ENCODE measurements around the gene ALKBH6.
"Not testable (repeated sequence)": the region's sequence is repeated elsewhere in the genome, so short reads cannot be mapped to it uniquely, and the experiment has no call there.

ALKBH6 gene

DNA sequence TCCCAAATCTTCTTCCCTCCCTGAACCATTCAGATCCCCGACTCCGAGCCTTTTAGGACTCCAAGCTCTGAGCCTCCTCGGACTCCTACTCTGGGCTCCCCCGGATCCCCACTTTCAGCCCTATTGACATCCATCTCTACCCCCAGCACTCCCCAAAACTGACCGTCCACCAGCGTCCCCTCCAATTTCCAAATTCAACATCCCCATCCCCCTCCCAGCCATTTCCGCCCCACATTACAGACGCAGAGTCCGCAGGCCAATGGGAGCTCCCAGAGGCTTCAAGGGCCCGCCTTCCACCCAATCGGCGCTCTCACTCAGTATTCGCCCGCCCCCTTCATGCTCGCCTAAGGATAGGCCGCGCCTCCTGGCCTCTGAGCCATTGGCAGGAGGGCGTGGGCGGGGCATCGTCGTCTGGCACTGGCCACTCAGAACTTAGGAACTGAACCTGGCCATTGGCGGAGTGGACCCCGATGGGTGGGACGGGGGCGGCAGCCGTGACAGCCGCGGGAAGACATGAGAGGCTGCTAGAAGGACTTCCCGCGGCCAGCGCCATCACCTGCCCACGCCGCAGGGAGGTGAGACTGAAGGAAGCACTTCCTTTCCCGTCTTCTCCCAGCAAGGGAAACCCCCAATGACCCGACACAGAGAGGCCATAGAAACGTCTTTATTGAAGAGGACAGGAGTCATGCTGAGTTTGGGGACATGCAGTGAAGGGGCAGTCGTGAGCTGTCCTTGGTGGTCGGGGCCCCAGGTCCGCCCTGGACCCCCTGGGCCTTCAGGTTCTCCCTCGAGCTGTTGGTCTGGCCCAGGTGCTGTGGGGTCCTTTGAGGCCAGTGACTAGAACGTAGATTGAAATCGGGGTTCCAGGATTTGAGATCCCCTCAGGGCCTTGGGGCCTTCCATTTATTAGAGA is at the start of gene ALKBH6:
ALKBH6 (minus strand) TSS at position 202 of the 913 bp plus-strand sequence. CDS start 816 bp downstream, outside the sequence.
- peak; percentile 100 for DNase-seq (ENCODE audit: low spot score)

GRCh38 chr19:36061367-36061766 is 47.4 kb upstream of the ALKBH6 start:
- DNase-seq (ENCODE audit: low spot score) = no peak

GRCh38 chr19:36060430-36060829 is 46.4 kb upstream of the ALKBH6 start:
- DNase-seq (ENCODE audit: low spot score) = peak; percentile 80

GRCh38 chr19:36059180-36059910 is 45.3 kb upstream of the ALKBH6 start:
- DNase-seq (ENCODE audit: low spot score) = no peak

DNA sequence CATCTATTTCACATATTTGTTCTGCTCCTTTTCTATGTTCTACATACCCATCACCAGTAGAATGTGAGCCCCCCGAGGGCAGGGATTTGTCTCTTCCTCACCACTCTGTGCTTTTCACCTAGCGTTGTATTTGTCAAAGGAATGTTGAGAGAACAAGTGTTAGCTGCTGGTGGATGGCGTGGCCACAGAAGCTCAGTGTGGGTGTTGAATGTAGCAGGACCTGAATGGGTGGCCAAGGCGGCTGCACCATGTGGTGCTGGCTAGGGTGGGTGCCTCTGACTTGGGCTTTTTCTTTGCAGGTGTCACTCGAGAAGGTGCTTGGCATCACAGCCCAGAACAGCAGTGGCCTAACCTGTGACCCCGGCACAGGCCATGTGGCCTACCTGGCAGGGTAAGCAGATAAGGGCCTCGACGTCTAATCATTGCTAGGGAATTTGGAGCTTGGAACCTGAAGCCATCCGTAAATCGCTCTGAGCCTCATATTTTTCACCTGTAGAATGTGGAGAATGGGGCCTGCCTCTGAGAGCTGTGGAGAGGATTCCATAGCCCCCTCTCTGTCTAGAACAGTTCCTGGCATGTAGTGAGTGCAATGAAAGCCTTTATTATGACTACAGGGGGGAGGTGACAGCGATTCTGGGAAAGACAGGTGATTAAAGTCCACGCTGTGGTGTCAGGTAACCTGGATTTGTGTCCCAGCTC is 44.6 kb upstream of the ALKBH6 start:
- no peak for DNase-seq (ENCODE audit: low spot score)

GRCh38 chr19:36054733-36055686 is 41.0 kb upstream of the ALKBH6 start, which contains the start of gene WDR62:
TSS of gene WDR62 (plus strand) at chr19:36054897. CDS start at chr19:36054972, 75 bp downstream.
- peak; percentile 98 for DNase-seq (ENCODE audit: low spot score)

- DNase-seq (ENCODE audit: low spot score) = peak; percentile 95
These were observed 40.2 kb upstream of the ALKBH6 start, which contains the start of gene THAP8 for GRCh38 chr19:36054119-36054732. TSS of gene THAP8 (minus strand) at chr19:36054285. CDS start at chr19:36054217, 68 bp downstream.

- no peak for DNase-seq (ENCODE audit: low spot score)
These were observed 37.6 kb upstream of the ALKBH6 start for GRCh38 chr19:36051637-36052036.

- DNase-seq (ENCODE audit: low spot score) = peak; percentile 72
These were observed 37.2 kb upstream of the ALKBH6 start for GRCh38 chr19:36051236-36051635.

DNA sequence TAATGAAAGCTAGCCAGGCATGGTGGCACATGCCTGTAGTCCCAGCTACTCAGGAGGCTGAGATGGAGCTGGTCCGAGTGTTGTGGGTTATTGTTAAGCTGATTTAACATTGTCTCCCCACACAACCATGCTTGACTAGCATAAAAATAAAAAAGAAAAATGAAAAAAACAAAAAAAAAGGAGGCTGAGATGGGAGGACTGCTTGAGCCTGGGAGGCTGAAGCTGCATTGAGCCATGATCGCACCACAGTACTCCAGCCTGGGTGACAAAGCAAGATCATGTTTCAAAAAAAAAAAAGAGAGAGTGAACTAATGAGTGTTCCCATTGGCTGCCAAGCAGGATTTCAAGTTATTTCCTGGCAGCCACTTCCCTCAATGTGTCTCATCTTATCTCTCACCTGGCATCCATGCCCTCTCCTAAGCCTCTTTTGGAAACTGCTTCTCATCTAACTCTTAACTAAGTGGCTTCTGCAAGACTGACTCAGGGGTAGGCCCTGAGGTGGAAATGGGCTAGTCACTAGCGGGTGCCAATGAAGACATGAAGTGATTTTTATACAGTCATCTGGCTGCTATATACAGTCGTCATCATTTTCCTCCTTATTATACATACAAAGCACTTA is 35.2 kb upstream of the ALKBH6 start:
- DNase-seq (ENCODE audit: low spot score) = no peak

- no peak for DNase-seq (ENCODE audit: low spot score)
These were observed 33.8 kb upstream of the ALKBH6 start for GRCh38 chr19:36047835-36048234.

GRCh38 chr19:36046443-36047050 is 32.5 kb upstream of the ALKBH6 start:
- no peak for DNase-seq (ENCODE audit: low spot score)

DNA sequence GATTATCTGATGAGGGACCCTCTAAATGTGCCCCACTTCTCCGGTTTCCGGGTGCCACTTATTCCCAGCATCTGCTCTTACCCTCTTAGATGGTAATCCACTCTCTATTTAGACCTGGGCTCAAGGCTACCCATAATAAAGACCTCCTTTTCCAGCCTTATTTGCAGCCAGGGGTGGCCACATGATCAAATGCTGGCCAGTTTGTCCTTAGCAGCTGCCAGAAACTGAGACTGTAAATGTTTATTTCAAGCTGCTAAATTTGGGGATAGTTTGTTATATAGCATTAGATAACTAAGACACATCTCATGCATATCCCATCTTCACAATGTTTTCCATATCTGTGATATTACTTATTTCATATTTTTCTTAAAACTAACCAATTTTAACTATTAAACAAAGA is 29.9 kb upstream of the ALKBH6 start:
- no peak for DNase-seq (ENCODE audit: low spot score)

DNA sequence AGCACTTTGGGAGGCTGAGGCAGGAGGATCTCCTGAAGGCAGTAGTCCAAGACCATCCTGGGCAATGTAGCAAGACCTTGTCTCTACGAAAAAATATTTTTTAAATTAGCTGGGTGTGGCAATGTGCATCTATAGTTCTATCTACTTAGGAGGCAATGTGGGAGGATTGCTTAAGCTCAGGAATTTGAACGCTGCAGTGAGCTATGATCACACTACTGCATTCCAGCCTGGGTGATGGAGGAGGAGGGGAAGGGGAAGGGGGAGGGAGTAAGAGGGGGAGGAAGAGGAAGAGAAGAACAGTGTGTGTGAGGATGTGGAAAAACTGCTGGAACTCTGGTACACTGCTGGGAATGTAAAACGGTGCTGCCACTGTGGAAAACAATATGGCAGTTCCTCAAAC is 27.8 kb upstream of the ALKBH6 start:
- no peak for DNase-seq (ENCODE audit: low spot score)

GRCh38 chr19:36041092-36041491 is 27.1 kb upstream of the ALKBH6 start:
- DNase-seq (ENCODE audit: low spot score) = not testable (repeated sequence)

GRCh38 chr19:36040495-36040894 is 26.5 kb upstream of the ALKBH6 start:
- no peak for DNase-seq (ENCODE audit: low spot score)

DNA sequence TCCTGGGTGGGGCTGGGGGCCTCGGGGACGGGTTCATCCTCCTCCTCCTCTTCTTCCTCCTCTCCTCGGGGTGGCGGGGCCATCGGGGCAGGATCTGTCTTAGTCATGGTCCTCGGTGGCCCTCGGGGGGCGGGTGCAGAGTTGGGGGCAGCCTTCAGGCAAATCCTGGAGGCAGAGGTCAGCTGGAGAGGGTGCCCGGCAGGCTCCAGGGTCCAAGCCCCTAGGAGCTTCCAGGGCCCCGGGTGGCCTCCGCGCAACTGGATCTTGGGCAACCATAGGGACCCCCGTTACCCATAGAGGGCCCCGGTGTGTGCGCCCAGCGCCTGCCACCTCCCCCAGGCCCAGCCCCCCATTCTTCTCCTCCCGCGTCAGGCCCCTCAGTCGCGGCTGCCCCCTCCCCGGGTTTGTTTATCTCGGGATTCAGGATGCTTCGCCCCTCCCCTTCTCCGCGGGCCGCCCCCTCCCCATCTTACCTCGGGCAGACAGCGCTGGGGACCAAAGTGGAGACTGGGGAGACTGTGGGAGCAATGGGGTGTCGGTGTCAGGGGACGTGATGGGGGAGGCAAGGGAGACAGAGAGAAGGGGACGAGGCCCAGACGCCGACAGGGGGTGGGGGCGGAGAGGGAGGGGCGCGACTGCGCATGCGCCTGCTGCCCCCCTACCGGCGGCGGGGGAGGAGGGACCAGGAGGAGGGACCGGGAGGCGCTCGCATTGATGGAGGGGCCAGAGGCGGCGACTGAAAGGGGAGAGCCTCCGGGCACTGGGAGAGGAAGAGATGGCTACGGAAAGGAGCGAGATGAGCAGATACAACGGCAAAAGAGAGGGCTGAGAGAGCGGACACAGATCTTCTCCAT is 18.5 kb upstream of the ALKBH6 start, which contains the start of gene CLIP3:
CLIP3 (minus strand) TSS at position 623 of the 854 bp plus-strand sequence; CDS start at position 107, 516 bp downstream.
- DNase-seq (ENCODE audit: low spot score) = peak; percentile 99

DNA sequence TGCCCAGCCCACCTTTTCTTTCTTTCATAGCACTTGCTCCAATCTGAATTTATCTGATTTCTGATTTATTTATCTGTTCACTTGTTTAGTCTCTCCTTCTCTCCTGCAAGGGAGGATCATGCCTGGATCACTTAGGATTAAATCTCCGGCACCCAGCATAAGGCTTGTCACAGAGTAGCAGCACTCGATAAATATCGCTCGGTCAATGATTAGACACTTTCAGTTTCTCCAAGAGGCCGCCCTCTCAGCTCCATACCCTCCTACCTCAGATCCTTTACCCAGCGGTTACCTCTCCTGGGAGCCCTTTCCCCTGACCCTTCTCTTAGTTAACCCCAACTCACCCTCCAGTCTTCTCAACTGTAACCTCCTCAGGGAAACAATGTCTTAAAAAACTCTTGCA is 17.3 kb upstream of the ALKBH6 start:
- DNase-seq (ENCODE audit: low spot score) = no peak
